HCT116 (cell line): ENCODE results near the gene CENPE.

ENCODE experiments used
- CTCF ChIP-seq, 3 experiments: fragments of 200-600 bp in 1 of 3; sonication (generic) in 1 of 3; IDR thresholded peaks in 2 of 3; conservative IDR thresholded peaks in 1 of 3; 2 replicates each; pipeline ENCODE4 v1.5.1; 2012 to 2017; ENCODE audit warnings: low read depth in 2 of 3, low read length in 2 of 3, antibody characterized with exemption in 1 of 3, borderline replicate concordance in 1 of 3, control low read depth in 1 of 3, mild to moderate bottlenecking in 1 of 3, mixed read lengths in 1 of 3, mixed run types in 1 of 3, moderate library complexity in 1 of 3; ENCODE audit not compliant: insufficient read depth in 1 of 3
- EGR1 ChIP-seq: IDR thresholded peaks from 2 replicates; pipeline ENCODE4 v1.6.1; 2012; ENCODE audit warnings: low read depth
- ELF1 ChIP-seq: IDR thresholded peaks from 2 replicates; pipeline ENCODE4 v1.6.1; 2012; ENCODE audit warnings: low read depth, borderline replicate concordance
- EZH2 ChIP-seq: fragments of 200-600 bp; sonication (generic); IDR thresholded peaks from 2 replicates; pipeline ENCODE4 v1.6.1; 2017; ENCODE audit warnings: antibody characterized with exemption, mixed run types
- EZH2phosphoT487 ChIP-seq: fragments of 200-600 bp; IDR thresholded peaks from 2 replicates; pipeline ENCODE4 v1.6.1; 2018; ENCODE audit warnings: antibody characterized with exemption, borderline replicate concordance
- MAX ChIP-seq: IDR thresholded peaks from 2 replicates; pipeline ENCODE4 v1.6.1; 2012
- POLR2A ChIP-seq: IDR thresholded peaks from 2 replicates; pipeline ENCODE4 v1.7.0; 2011; ENCODE audit warnings: borderline replicate concordance; ENCODE audit not compliant: insufficient read depth, insufficient read length; ENCODE audit errors: extremely low read depth
- POLR2AphosphoS5 ChIP-seq: IDR thresholded peaks from 2 replicates; pipeline ENCODE4 v1.6.1; 2011; ENCODE audit warnings: mild to moderate bottlenecking, low read depth, low read length, moderate library complexity
- RAD21 ChIP-seq: IDR thresholded peaks from 2 replicates; pipeline ENCODE4 v1.6.1; 2012; ENCODE audit warnings: low read depth, mild to moderate bottlenecking
- REST ChIP-seq: IDR thresholded peaks from 2 replicates; pipeline ENCODE4 v1.6.1; 2012; ENCODE audit warnings: low read depth
- SP1 ChIP-seq: IDR thresholded peaks from 2 replicates; pipeline ENCODE4 v1.6.1; 2012; ENCODE audit warnings: low read depth
- YY1 ChIP-seq: IDR thresholded peaks from 2 replicates; pipeline ENCODE4 v1.6.1; 2011; ENCODE audit warnings: low read length, low read depth, moderate library complexity, mild to moderate bottlenecking; ENCODE audit not compliant: insufficient replicate concordance; ENCODE audit errors: extremely low read depth
- ZNF274 ChIP-seq: fragments of 200-500 bp; sonication (Bioruptor generic); IDR thresholded peaks from 2 replicates; pipeline ENCODE4 v1.6.1; 2014; ENCODE audit warnings: mild to moderate bottlenecking, low read depth, low read length, inconsistent platforms

GRCh38 chr4:103108542-103108941 is 89.6 kb downstream of the CENPE start:
- TF ChIP-seq YY1 (no peak), CTCF (IDR thresholded peaks at IDR 0.05 in 2 of 3, conservative IDR thresholded peaks at IDR 0.05 in 1 of 3; ENCODE audit: borderline replicate concordance in 1 of 3, insufficient read depth in 1 of 3, low read depth in 2 of 3, low read length in 2 of 3) (no peak), POLR2A (no peak), REST (no peak), EZH2phosphoT487 (no peak), ELF1 (no peak), EZH2 (no peak), ZNF274 (no peak), MAX (no peak), POLR2AphosphoS5 (no peak), RAD21 (no peak), SP1 (no peak), EGR1 (no peak)
